H1 (cell line): Measurements from ENCODE around the gene UBE2V1. TPM values are rescaled to one million over a fixed set of nuclear protein-coding genes. Genes with fewer than 3 reads are reported as not detected.
"Not testable (repeated sequence)": the region's sequence is repeated elsewhere in the genome, so short reads cannot be mapped to it uniquely, and the experiment has no call there.

Source experiments
- CTCF ChIA-PET: fragments of 300-600 bp; sonication (Branson Sonifier 250); formaldehyde crosslinking; loops from one replicate; lab custom pipeline; 2021; ENCODE audit not compliant: partially characterized antibody; lab: Charles Lee
- POLR2A ChIA-PET: fragments of 300-600 bp; sonication (Branson Sonifier 250); formaldehyde crosslinking; loops from one replicate; lab custom pipeline; 2021; ENCODE audit warnings: inconsistent platforms; ENCODE audit not compliant: partially characterized antibody; lab: Charles Lee
- DNase-seq, 2 experiments: peaks; one replicate each; pipeline versions ENCODE4 v3.0.0 to v3.0.0-alpha.2; 2010 to 2022; ENCODE audit warnings: low spot score in 2 of 2, low read depth in 1 of 2, mixed read lengths in 1 of 2
- FAIRE-seq: peaks from 2 replicates; lab custom pipeline; 2011; peaks lifted over from hg19 to GRCh38; lab: Jason Lieb, UNC
- H2AFZ ChIP-seq: 2 replicates; pipeline ENCODE4 v1.8.1; 2012; ENCODE audit warnings: low read length, inconsistent platforms
- H2AK5ac ChIP-seq: 2 replicates; pipeline ENCODE4 v1.6.1; 2013; ENCODE audit warnings: low read depth, low read length
- H2BK120ac ChIP-seq: replicated peaks from 2 replicates; pipeline ENCODE3; 2013; ENCODE audit warnings: low read depth, low read length, inconsistent platforms
- H2BK12ac ChIP-seq: 2 replicates; pipeline ENCODE4 v1.6.1; 2013; ENCODE audit warnings: low read depth, low read length
- H2BK15ac ChIP-seq: 2 replicates; pipeline ENCODE4 v1.6.1; 2013; ENCODE audit warnings: low read length
- H2BK20ac ChIP-seq: 2 replicates; pipeline ENCODE4 v1.6.1; 2013; ENCODE audit warnings: low read length
- H2BK5ac ChIP-seq: 2 replicates; pipeline ENCODE4 v1.6.1; 2013; ENCODE audit warnings: low read depth, low read length
- H3K14ac ChIP-seq: 2 replicates; pipeline ENCODE4 v1.6.1; 2013; ENCODE audit warnings: inconsistent platforms; ENCODE audit not compliant: insufficient read length
- H3K18ac ChIP-seq: 2 replicates; pipeline ENCODE4 v1.6.1; 2013; ENCODE audit warnings: low read length; ENCODE audit errors: extremely low read depth
- H3K23ac ChIP-seq: 2 replicates; pipeline ENCODE4 v1.6.1; 2013; ENCODE audit warnings: inconsistent platforms; ENCODE audit not compliant: insufficient read length
- H3K23me2 ChIP-seq: 2 replicates; pipeline ENCODE4 v1.6.1; 2013; ENCODE audit warnings: low read depth, low read length
- H3K27ac ChIP-seq: 2 replicates; pipeline ENCODE4 v1.6.1; 2011; ENCODE audit warnings: low read depth, low read length, inconsistent platforms
- H3K27me3 ChIP-seq, 4 experiments: replicated peaks in 1 of 4; 1 replicate in 1 of 4; 2 replicates in 3 of 4; pipeline versions ENCODE4 v1.6.1 to v1.8.1; 2011 to 2013; ENCODE audit warnings: low read length in 3 of 4, mild to moderate bottlenecking in 3 of 4, inconsistent platforms in 2 of 4, mixed read lengths in 2 of 4, moderate library complexity in 1 of 4; ENCODE audit not compliant: control insufficient read depth in 3 of 4, insufficient read depth in 3 of 4; ENCODE audit errors: extremely low read depth in 1 of 4
- H3K36me3 ChIP-seq, 4 experiments: 2 replicates each; pipeline versions ENCODE4 v1.6.1 to v1.8.1; 2011 to 2013; ENCODE audit warnings: mild to moderate bottlenecking in 4 of 4, low read length in 3 of 4, moderate library complexity in 2 of 4, control low read depth in 1 of 4, inconsistent platforms in 1 of 4; ENCODE audit not compliant: insufficient read depth in 4 of 4, control insufficient read depth in 2 of 4
- H3K4ac ChIP-seq: replicated peaks from 2 replicates; pipeline ENCODE3; 2013; ENCODE audit warnings: low read length, low read depth, mixed read lengths, inconsistent platforms; ENCODE audit not compliant: insufficient read length
- H3K4me1 ChIP-seq, 4 experiments: replicated peaks in 1 of 4; 1 replicate in 1 of 4; 2 replicates in 3 of 4; pipeline versions ENCODE4 v1.6.1 to v1.8.1; 2011 to 2013; ENCODE audit warnings: low read length in 3 of 4, inconsistent platforms in 2 of 4, mixed read lengths in 1 of 4; ENCODE audit not compliant: insufficient read depth in 4 of 4, control insufficient read depth in 3 of 4
- H3K4me2 ChIP-seq, 2 experiments: 2 replicates each; pipeline versions ENCODE4 v1.6.1 to v1.8.1; 2011 to 2013; ENCODE audit warnings: low read depth in 2 of 2, low read length in 2 of 2, control low read depth in 1 of 2, inconsistent platforms in 1 of 2, mild to moderate bottlenecking in 1 of 2; ENCODE audit not compliant: insufficient read depth in 1 of 2
- H3K4me3 ChIP-seq, 4 experiments: fragments of 200-600, 300-600 bp in 1 of 4; sonication (generic), shearing (Covaris generic), sonication (Bioruptor Twin) in 1 of 4; 2 replicates each; pipeline versions ENCODE4 v1.5.1 to v1.8.1; 2011 to 2016; ENCODE audit warnings: low read length in 4 of 4, low read depth in 3 of 4, control low read depth in 2 of 4, inconsistent platforms in 2 of 4, mild to moderate bottlenecking in 2 of 4, mixed read lengths in 1 of 4, moderate library complexity in 1 of 4; ENCODE audit not compliant: insufficient read depth in 2 of 4; ENCODE audit errors: extremely low read depth in 1 of 4
- H3K56ac ChIP-seq: replicated peaks from 2 replicates; pipeline ENCODE3; 2013; ENCODE audit warnings: low read depth, mild to moderate bottlenecking, mixed read lengths, low read length, inconsistent platforms; ENCODE audit not compliant: insufficient read length
- H3K79me1 ChIP-seq: 2 replicates; pipeline ENCODE4 v1.6.1; 2013; ENCODE audit warnings: low read depth, low read length, control low read depth
- H3K79me2 ChIP-seq, 2 experiments: 2 replicates each; pipeline versions ENCODE4 v1.6.1 to v1.8.1; 2012 to 2013; ENCODE audit warnings: low read length in 2 of 2, mild to moderate bottlenecking in 2 of 2, inconsistent platforms in 1 of 2; ENCODE audit not compliant: insufficient read depth in 2 of 2, control insufficient read depth in 1 of 2
- H3K9ac ChIP-seq, 4 experiments: replicated peaks in 1 of 4; 1 replicate in 1 of 4; 2 replicates in 3 of 4; pipeline versions ENCODE4 v1.6.1 to v1.8.1; 2011 to 2013; ENCODE audit warnings: low read depth in 3 of 4, low read length in 3 of 4, control low read depth in 2 of 4, mild to moderate bottlenecking in 2 of 4, moderate library complexity in 2 of 4, inconsistent platforms in 1 of 4; ENCODE audit errors: extremely low read depth in 1 of 4
- H3K9me3 ChIP-seq, 2 experiments: 2 replicates each; pipeline versions ENCODE4 v1.6.1 to v1.8.1; 2012 to 2013; ENCODE audit warnings: mild to moderate bottlenecking in 2 of 2, moderate library complexity in 2 of 2, control low read depth in 1 of 2, inconsistent platforms in 1 of 2, low read depth in 1 of 2, low read length in 1 of 2, mixed read lengths in 1 of 2; ENCODE audit not compliant: insufficient read depth in 2 of 2
- H4K20me1 ChIP-seq, 2 experiments: replicated peaks in 1 of 2; 2 replicates each; pipeline versions ENCODE3 to v1.8.1; 2011 to 2013; ENCODE audit warnings: inconsistent platforms in 2 of 2, low read length in 2 of 2, mild to moderate bottlenecking in 1 of 2; ENCODE audit not compliant: insufficient read depth in 2 of 2, control insufficient read depth in 1 of 2
- H4K5ac ChIP-seq: 2 replicates; pipeline ENCODE4 v1.6.1; 2013; ENCODE audit warnings: low read length, low read depth, mixed read lengths, inconsistent platforms; ENCODE audit not compliant: insufficient read length
- H4K8ac ChIP-seq: 2 replicates; pipeline ENCODE4 v1.8.0; 2013; ENCODE audit warnings: mild to moderate bottlenecking, moderate library complexity, low read length, inconsistent platforms; ENCODE audit not compliant: insufficient read depth; ENCODE audit errors: extremely low read depth
- H4K91ac ChIP-seq: replicated peaks from 2 replicates; pipeline ENCODE3; 2013; ENCODE audit warnings: low read length, mixed read lengths, inconsistent platforms; ENCODE audit not compliant: insufficient read length
- WGBS, 2 experiments: shearing (Covaris generic) in 1 of 2; methylation state at CpG; one replicate each; pipeline versions ENCODE4 v1.1.6 to v1.1.7; 2013 to 2015; ENCODE audit warnings: low lambda C conversion rate in 2 of 2, mixed read lengths in 2 of 2, inconsistent platforms in 1 of 2, low coverage in 1 of 2, missing lambda C conversion rate in 1 of 2; ENCODE audit not compliant: insufficient replicate concordance in 2 of 2, insufficient coverage in 1 of 2, insufficient read length in 1 of 2; ENCODE audit errors: extremely low coverage in 1 of 2, missing lambda C conversion rate in 1 of 2; 5-methylcytosine and 5-hydroxymethylcytosine counted together
- polyA plus RNA-seq, 7 experiments: library from polyadenylated mRNA; depleted of rRNA in 3 of 7; stranded (reverse) in 5 of 7; unstranded in 2 of 7; fragments of >200 nt in 5 of 7; fragments of 200-250 nt in 2 of 7; gene quantifications; 1 replicate in 5 of 7; 2 replicates in 1 of 7; 4 replicates in 1 of 7; pipeline versions ENCODE4 v1.2.1 to v1.2.3, GENCODE V29; 2011 to 2013; ENCODE audit warnings: missing spikeins in 2 of 7, mixed read lengths in 2 of 7
- total RNA-seq: library from RNA; stranded (reverse); fragmentation: NEBNext Ultra II Directional; extraction: Animal tissue kit (Norgen Biotek cat#: 25700); gene quantifications from 2 replicates; pipeline ENCODE4 v1.2.1, GENCODE V29; 2021

UBE2V1 gene
- total and polyA plus RNA-seq, 2 of the 8 experiments (the other 6 are each of a cell fraction or from before 2014, with no cell fraction given), result 141 to 184 TPM

DNA sequence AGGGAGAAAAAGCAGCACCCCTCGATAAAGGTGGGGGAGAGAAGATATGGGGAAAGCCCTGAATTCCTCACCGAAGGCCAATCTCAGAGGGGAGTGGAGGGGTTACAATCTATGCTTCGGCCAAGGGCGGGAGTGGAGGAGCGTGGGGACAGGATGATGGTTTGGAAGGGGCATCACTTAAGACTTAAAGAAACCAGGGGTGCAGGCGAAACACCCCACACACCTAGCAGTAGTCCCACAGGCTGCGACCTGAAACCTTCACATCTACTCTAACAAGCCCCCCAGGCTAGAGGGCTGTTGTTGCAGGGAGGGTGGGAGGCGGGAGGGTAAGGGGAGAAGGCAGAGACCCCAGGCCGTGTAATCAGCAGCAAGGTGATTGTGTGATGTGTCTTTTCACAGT lies 30.9 kb downstream of the UBE2V1 start:
- not testable (repeated sequence) for DNase-seq, H2BK5ac ChIP-seq, H4K20me1 ChIP-seq, H3K9me3 ChIP-seq, H3K23ac ChIP-seq, H3K14ac ChIP-seq, H3K4ac ChIP-seq, H3K9ac ChIP-seq, H2AK5ac ChIP-seq, H3K79me1 ChIP-seq, H2BK20ac ChIP-seq, H3K56ac ChIP-seq, H4K91ac ChIP-seq, H3K18ac ChIP-seq, H3K27me3 ChIP-seq, H4K8ac ChIP-seq, H2BK120ac ChIP-seq, H3K4me3 ChIP-seq, H2AFZ ChIP-seq, H3K79me2 ChIP-seq, H4K5ac ChIP-seq, H2BK15ac ChIP-seq, H2BK12ac ChIP-seq, H3K27ac ChIP-seq, H3K23me2 ChIP-seq, H3K4me2 ChIP-seq, H3K4me1 ChIP-seq, FAIRE-seq
- 86% methylated on average over 9 of the region's 9 CpGs; no CpG with 5 or more reads in 1 of the 2 experiments for WGBS, 2 experiments
- ChIA-PET CTCF (interaction anchor here (1.1 to 6.3 kb wide), 3 partner anchors 9 to 102 kb away, joined by 3 to 80 read pairs (median 54); no protein-coding TSS in a partner anchor), POLR2A (interaction anchor here (5.9 kb wide), 1 partner anchor 100 kb away, joined by 31 read pairs; the partner anchor contains the start of gene SNAI1)
- H3K36me3 ChIP-seq, result peaks cover 0 to 22% (median 4%) of the 10 kb centered on the region in 4 experiments; a peak in 5 of 8 replicates
